Activated CD8-positive, alpha-beta T cell treated with anti-CD3 and anti-CD28 coated beads for 36 hours (primary cell): Measurements from ENCODE around the gene SAP30L. TPM values are rescaled to one million over a fixed set of nuclear protein-coding genes. Genes with fewer than 3 reads are reported as not detected.

ENCODE experiments used
- ATAC-seq: fragments of 200-7000 bp; cut with Tn5 transposase; one replicate; pipeline ENCODE4 v1.10.0; 2021; ENCODE audit warnings: mild to moderate bottlenecking, moderate library complexity
- CTCF ChIA-PET: fragments of 350-600 bp; sonication (Branson Sonifier 250); formaldehyde crosslinking; loops from one replicate; lab custom pipeline; 2021; ENCODE audit warnings: antibody characterized with exemption; lab: Charles Lee
- POLR2A ChIA-PET: fragments of 350-600 bp; sonication (Branson Sonifier 250); formaldehyde crosslinking; loops from one replicate; lab custom pipeline; 2021; ENCODE audit warnings: antibody characterized with exemption; lab: Charles Lee
- DNase-seq: peaks from one replicate; pipeline ENCODE4 v3.0.0-alpha.2; 2020
- H3K27ac Mint-ChIP-seq: one replicate; pipeline ENCODE4 v1.8.0; 2021; ENCODE audit warnings: mild to moderate bottlenecking, mixed read lengths
- H3K27me3 Mint-ChIP-seq: one replicate; pipeline ENCODE4 v1.8.0; 2021; ENCODE audit warnings: mixed read lengths
- H3K36me3 Mint-ChIP-seq: one replicate; pipeline ENCODE4 v1.8.0; 2021; ENCODE audit warnings: low read depth, mixed read lengths
- H3K4me1 Mint-ChIP-seq: one replicate; pipeline ENCODE4 v1.8.0; 2021; ENCODE audit warnings: low read depth, mixed read lengths
- H3K4me3 Mint-ChIP-seq: one replicate; pipeline ENCODE4 v1.8.0; 2021; ENCODE audit warnings: mild to moderate bottlenecking, moderate library complexity, mixed read lengths
- H3K9me3 Mint-ChIP-seq: one replicate; pipeline ENCODE4 v1.8.0; 2021; ENCODE audit warnings: mixed read lengths
- CTCF ChIP-seq: fragments of 200-600 bp; IDR thresholded peaks from one replicate; pipeline ENCODE4 v1.8.0; 2022; ENCODE audit warnings: antibody characterized with exemption, mild to moderate bottlenecking
- intact Hi-C: fragments of 100-400 bp; cut with micrococcal nuclease; formaldehyde crosslinking; loops from one replicate; pipeline ENCODE4 v1.10.0; 2022
- total RNA-seq, 2 experiments: library from RNA; stranded (reverse); gene quantifications; one replicate each; pipeline ENCODE4 v1.2.3, GENCODE V29; 2021

The SAP30L gene
- total RNA-seq, 2 experiments from 2014 or later = 24.6 to 31.7 TPM

DNA sequence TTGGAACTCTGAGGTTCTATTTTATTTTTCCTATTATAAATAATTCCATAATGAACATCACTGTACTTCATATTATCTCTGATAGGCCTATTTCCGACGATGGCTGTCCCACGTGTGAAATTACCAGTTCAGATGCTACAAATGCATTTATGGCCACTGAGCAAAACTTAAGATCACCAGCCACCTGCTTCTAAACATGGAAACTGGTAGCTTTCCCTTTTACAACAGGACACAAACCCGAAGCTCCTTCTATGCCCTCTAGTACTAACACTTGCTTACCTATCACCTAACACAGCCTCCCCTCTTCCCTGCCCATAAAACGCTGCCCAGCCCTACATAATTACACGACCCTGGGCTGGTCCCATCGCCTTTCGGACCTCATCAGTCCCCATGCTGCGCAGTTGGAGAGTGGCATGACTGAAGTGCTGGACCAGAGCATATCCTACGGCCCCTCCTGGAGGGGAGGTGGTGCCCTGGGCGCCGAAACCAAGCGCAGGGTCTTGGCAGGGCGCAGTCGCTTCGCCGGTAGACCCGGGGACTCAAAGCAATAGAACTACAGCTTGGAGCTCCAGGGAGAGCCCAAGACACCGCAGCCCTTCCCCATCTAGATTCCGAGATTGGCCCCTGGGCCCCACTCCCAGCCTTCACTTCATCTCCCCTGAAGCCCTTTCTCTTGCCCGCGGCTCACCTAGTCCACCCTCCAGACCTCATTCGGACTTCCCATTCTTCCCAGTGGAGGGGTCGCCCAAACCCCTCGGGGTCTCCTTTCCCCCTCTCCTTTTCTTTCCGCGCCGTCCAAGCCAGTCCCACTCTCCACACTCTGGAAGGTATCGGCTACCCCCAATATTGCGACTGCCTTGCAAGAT, 1.0 kb upstream of the SAP30L start:
- Mint-ChIP-seq H3K27me3 (no peaks in the 10 kb centered on the region), H3K4me1 (peaks cover 34% of the 10 kb centered on the region), H3K27ac (peak overlapping the region; percentile 95), H3K9me3 (no peaks in the 10 kb centered on the region), H3K36me3 (peaks cover 24% of the 10 kb centered on the region), H3K4me3 (peak overlapping the region; percentile 92)
- intact Hi-C loops = no loop called here
- ChIA-PET POLR2A (no interaction called here), CTCF (no interaction called here)
- DNase-seq (peak; percentile 30), ATAC-seq (peak; percentile 3)
- TF ChIP-seq CTCF = no peak

- H3K9me3 Mint-ChIP-seq = no peaks in the 10 kb centered on the region
- DNase-seq = peak; percentile 52
- peak overlapping the region; percentile 85 for H3K4me3 Mint-ChIP-seq
- CTCF ChIA-PET = interaction anchor here (1.0 to 1.4 kb wide), 3 partner anchors 22 to 255 kb away, joined by 3 to 4 read pairs (median 3); no protein-coding TSS in a partner anchor
- intact Hi-C loops = no loop called here
- H3K27ac Mint-ChIP-seq = peak overlapping the region; percentile 48
- POLR2A ChIA-PET = no interaction called here
- ATAC-seq = no peak
- TF ChIP-seq CTCF = no peak
- peaks cover 44% of the 10 kb centered on the region for H3K4me1 Mint-ChIP-seq
- H3K36me3 Mint-ChIP-seq = peaks cover 22% of the 10 kb centered on the region
- no peaks in the 10 kb centered on the region for H3K27me3 Mint-ChIP-seq
These were observed 645 bp downstream of the SAP30L start for GRCh38 chr5:154446195-154447088.

DNA sequence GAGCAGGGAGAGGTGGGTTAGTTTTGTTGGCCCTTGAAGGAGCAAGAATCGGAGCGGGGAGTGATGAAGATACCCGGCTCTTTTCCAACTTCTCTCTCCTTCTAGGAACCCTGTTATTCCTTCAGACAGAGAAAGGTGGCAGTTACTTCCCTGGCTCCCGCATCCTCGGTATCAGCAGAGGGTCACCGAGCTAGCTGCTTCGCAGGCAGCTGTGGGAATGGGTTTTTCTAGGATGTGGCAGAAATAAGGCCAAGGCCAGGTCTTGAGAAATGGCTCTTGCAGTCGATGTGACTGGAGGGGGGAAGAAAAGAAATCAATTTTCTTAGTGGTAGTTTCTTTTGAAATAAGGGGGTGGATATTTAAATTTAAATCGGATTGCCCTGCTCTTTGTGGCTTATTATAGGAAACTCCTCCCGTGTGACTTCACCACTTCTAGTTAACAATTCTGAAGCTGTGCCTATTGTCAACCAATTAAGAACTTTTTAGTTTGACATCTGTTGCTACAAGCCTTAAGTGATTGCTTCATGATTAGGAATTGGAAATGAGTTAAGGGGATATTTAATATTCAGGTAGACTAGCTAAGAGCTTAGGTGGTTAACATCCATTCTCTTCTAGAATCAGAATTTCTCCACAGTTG, 1.4 kb downstream of the SAP30L start:
- no peak for TF ChIP-seq CTCF
- Mint-ChIP-seq H3K9me3 (no peaks in the 10 kb centered on the region), H3K4me3 (peak overlapping the region; percentile 85), H3K4me1 (peaks cover 41% of the 10 kb centered on the region), H3K27me3 (no peaks in the 10 kb centered on the region), H3K27ac (peak overlapping the region; percentile 48), H3K36me3 (peaks cover 17% of the 10 kb centered on the region)
- POLR2A ChIA-PET = interaction anchor here (1.5 kb wide), 1 partner anchor 23 kb away, joined by 4 read pairs; no protein-coding TSS in a partner anchor
- no peak for DNase-seq
- ATAC-seq = no peak
- intact Hi-C loops = no loop called here
- CTCF ChIA-PET = interaction anchor here (1.0 to 4.6 kb wide), 5 partner anchors 20 to 256 kb away, joined by 3 to 27 read pairs (median 3); no protein-coding TSS in a partner anchor

GRCh38 chr5:154449786-154450185, 4.0 kb downstream of the SAP30L start:
- H3K4me1 Mint-ChIP-seq = peaks cover 32% of the 10 kb centered on the region
- H3K36me3 Mint-ChIP-seq = peaks cover 22% of the 10 kb centered on the region
- intact Hi-C loops = no loop called here
- no peak overlapping the region for H3K27ac Mint-ChIP-seq
- ChIA-PET CTCF (interaction anchor here (1.3 to 4.6 kb wide), 2 partner anchors 18 to 475 kb away, joined by 3 to 27 read pairs; no protein-coding TSS in a partner anchor), POLR2A (no interaction called here)
- no peak for DNase-seq
- no peak overlapping the region for H3K4me3 Mint-ChIP-seq
- TF ChIP-seq CTCF = no peak
- no peak for ATAC-seq
- H3K9me3 Mint-ChIP-seq = no peaks in the 10 kb centered on the region
- no peaks in the 10 kb centered on the region for H3K27me3 Mint-ChIP-seq
